MM.1S (cell line): Measurements from ENCODE around the gene SPINT2.

ENCODE experiments used
- CTCF ChIP-seq: fragments of 300-600 bp; sonication (generic); IDR thresholded peaks from 2 replicates; pipeline ENCODE4 v1.5.1; 2016; ENCODE audit warnings: antibody characterized with exemption, low read length, mixed read lengths
- EZH2 ChIP-seq: fragments of 300-600 bp; sonication (generic); optimal IDR thresholded peaks from 2 replicates; pipeline ENCODE3; 2017; ENCODE audit warnings: low read depth, mild to moderate bottlenecking, antibody characterized with exemption, low read length, mixed read lengths
- EZH2phosphoT487 ChIP-seq: fragments of 300-600 bp; sonication (generic); IDR thresholded peaks from 2 replicates; pipeline ENCODE4 v1.6.1; 2018; ENCODE audit warnings: antibody characterized with exemption, low read length

- TF ChIP-seq CTCF (no peak), EZH2phosphoT487 (no peak), EZH2 (no peak)
Observed at GRCh38 chr19:38293281-38293680, 28.9 kb downstream of the SPINT2 start.
